Activated B cell treated with CpG ODN at 0.5 μM for 24 hours (primary cell): ENCODE results near the gene AKAP9. TPM values are rescaled to one million over a fixed set of nuclear protein-coding genes. Genes with fewer than 3 reads are reported as not detected.

Source experiments
- ATAC-seq: fragments of 200-7000 bp; cut with Tn5 transposase; one replicate; pipeline ENCODE4 v1.10.0; 2021; ENCODE audit warnings: low read depth, mild to moderate bottlenecking, moderate library complexity
- CTCF ChIA-PET: fragments of 350-600 bp; sonication (Branson Sonifier 250); formaldehyde crosslinking; loops from one replicate; lab custom pipeline; 2021; ENCODE audit warnings: antibody characterized with exemption; lab: Charles Lee
- POLR2A ChIA-PET: fragments of 350-600 bp; sonication (Branson Sonifier 250); formaldehyde crosslinking; loops from one replicate; lab custom pipeline; 2021; ENCODE audit warnings: antibody characterized with exemption; lab: Charles Lee
- DNase-seq: peaks from one replicate; pipeline ENCODE4 v3.0.0; 2022
- H3K27ac Mint-ChIP-seq: one replicate; pipeline ENCODE4 v1.8.0; 2020; ENCODE audit warnings: mixed read lengths
- H3K27me3 Mint-ChIP-seq: one replicate; pipeline ENCODE4 v1.8.0; 2021; ENCODE audit warnings: mixed read lengths
- H3K36me3 Mint-ChIP-seq: one replicate; pipeline ENCODE4 v1.8.0; 2021; ENCODE audit warnings: low read depth, mixed read lengths
- H3K4me1 Mint-ChIP-seq: one replicate; pipeline ENCODE4 v1.8.0; 2021; ENCODE audit warnings: mixed read lengths
- H3K4me3 Mint-ChIP-seq: one replicate; pipeline ENCODE4 v1.8.0; 2020; ENCODE audit warnings: mild to moderate bottlenecking, mixed read lengths
- H3K9me3 Mint-ChIP-seq: one replicate; pipeline ENCODE4 v1.8.0; 2020; ENCODE audit warnings: mixed read lengths
- intact Hi-C: fragments of 100-400 bp; cut with micrococcal nuclease; formaldehyde crosslinking; loops from one replicate; pipeline ENCODE4 v1.15.1; 2024
- total RNA-seq: library from RNA; stranded (reverse); gene quantifications from 2 replicates; pipeline ENCODE4 v1.2.3, GENCODE V29; 2022
- TF ChIP-seq, protein P1 (sequence below): fragments of 200-600 bp; IDR thresholded peaks from one replicate; pipeline ENCODE4 v1.8.0; 2022; ENCODE audit warnings: antibody characterized with exemption, mild to moderate bottlenecking

AKAP9 gene
- total RNA-seq, 1 donor from 2014 or later, result 58.4 TPM

GRCh38 chr7:91913612-91914011 lies 27.1 kb upstream of the AKAP9 start:
- Mint-ChIP-seq H3K4me1 (no peaks in the 10 kb centered on the region), H3K27me3 (peaks cover 11% of the 10 kb centered on the region), H3K27ac (no peak overlapping the region), H3K36me3 (no peaks in the 10 kb centered on the region), H3K9me3 (no peaks in the 10 kb centered on the region), H3K4me3 (no peak overlapping the region)
- ATAC-seq, result no peak
- ChIA-PET CTCF (no interaction called here), POLR2A (interaction anchor here (0.6 kb wide), 1 partner anchor 27 kb away, joined by 3 read pairs; the partner anchor contains the start of gene AKAP9)
- TF ChIP-seq, protein P1, sequence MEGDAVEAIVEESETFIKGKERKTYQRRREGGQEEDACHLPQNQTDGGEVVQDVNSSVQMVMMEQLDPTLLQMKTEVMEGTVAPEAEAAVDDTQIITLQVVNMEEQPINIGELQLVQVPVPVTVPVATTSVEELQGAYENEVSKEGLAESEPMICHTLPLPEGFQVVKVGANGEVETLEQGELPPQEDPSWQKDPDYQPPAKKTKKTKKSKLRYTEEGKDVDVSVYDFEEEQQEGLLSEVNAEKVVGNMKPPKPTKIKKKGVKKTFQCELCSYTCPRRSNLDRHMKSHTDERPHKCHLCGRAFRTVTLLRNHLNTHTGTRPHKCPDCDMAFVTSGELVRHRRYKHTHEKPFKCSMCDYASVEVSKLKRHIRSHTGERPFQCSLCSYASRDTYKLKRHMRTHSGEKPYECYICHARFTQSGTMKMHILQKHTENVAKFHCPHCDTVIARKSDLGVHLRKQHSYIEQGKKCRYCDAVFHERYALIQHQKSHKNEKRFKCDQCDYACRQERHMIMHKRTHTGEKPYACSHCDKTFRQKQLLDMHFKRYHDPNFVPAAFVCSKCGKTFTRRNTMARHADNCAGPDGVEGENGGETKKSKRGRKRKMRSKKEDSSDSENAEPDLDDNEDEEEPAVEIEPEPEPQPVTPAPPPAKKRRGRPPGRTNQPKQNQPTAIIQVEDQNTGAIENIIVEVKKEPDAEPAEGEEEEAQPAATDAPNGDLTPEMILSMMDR, result no peak
- intact Hi-C loops, result no loop called here
- DNase-seq, result no peak

- Mint-ChIP-seq H3K36me3 (no peaks in the 10 kb centered on the region), H3K4me1 (no peaks in the 10 kb centered on the region), H3K27me3 (peaks cover 7% of the 10 kb centered on the region), H3K9me3 (no peaks in the 10 kb centered on the region), H3K27ac (no peak overlapping the region), H3K4me3 (no peak overlapping the region)
- TF ChIP-seq, protein P1, result no peak
- DNase-seq (no peak), ATAC-seq (no peak)
- CTCF ChIA-PET, result no interaction called here
- POLR2A ChIA-PET, result no interaction called here
- intact Hi-C loops, result no loop called here
Observed at GRCh38 chr7:91915401-91916050, 25.1 kb upstream of the AKAP9 start.

- Mint-ChIP-seq H3K4me1 (no peaks in the 10 kb centered on the region), H3K36me3 (no peaks in the 10 kb centered on the region), H3K27ac (no peak overlapping the region), H3K4me3 (no peak overlapping the region), H3K27me3 (peaks cover 7% of the 10 kb centered on the region), H3K9me3 (no peaks in the 10 kb centered on the region)
- ATAC-seq (no peak), DNase-seq (no peak)
- TF ChIP-seq, protein P1, result no peak
- CTCF ChIA-PET, result no interaction called here
- POLR2A ChIA-PET, result no interaction called here
- intact Hi-C loops, result no loop called here
Observed at GRCh38 chr7:91916051-91916440, 24.6 kb upstream of the AKAP9 start.

- ChIA-PET POLR2A (no interaction called here), CTCF (no interaction called here)
- DNase-seq, result no peak
- Mint-ChIP-seq H3K4me1 (no peaks in the 10 kb centered on the region), H3K27me3 (peaks cover 7% of the 10 kb centered on the region), H3K9me3 (no peaks in the 10 kb centered on the region), H3K4me3 (no peak overlapping the region), H3K27ac (no peak overlapping the region), H3K36me3 (no peaks in the 10 kb centered on the region)
- TF ChIP-seq, protein P1, result no peak
- ATAC-seq, result no peak
- intact Hi-C loops, result no loop called here
Observed at GRCh38 chr7:91918356-91918755, 22.3 kb upstream of the AKAP9 start.

- ChIA-PET CTCF (no interaction called here), POLR2A (no interaction called here)
Observed at GRCh38 chr7:91922857-91923256, 17.8 kb upstream of the AKAP9 start.

More at GRCh38 chr7:91922857-91923256, 17.8 kb upstream of the AKAP9 start:
- H3K36me3 Mint-ChIP-seq, result no peaks in the 10 kb centered on the region
- intact Hi-C loops, result no loop called here
- H3K27me3 Mint-ChIP-seq, result peaks cover 16% of the 10 kb centered on the region
- no peak overlapping the region for H3K4me3 Mint-ChIP-seq
- H3K9me3 Mint-ChIP-seq, result no peaks in the 10 kb centered on the region
- TF ChIP-seq, protein P1, result no peak
- H3K27ac Mint-ChIP-seq, result no peak overlapping the region
- no peaks in the 10 kb centered on the region for H3K4me1 Mint-ChIP-seq
- ATAC-seq (no peak), DNase-seq (no peak)
